GM10847 (cell line): ENCODE results near the gene LHB.

Source experiments
- POLR2A ChIP-seq: IDR thresholded peaks from 2 replicates; pipeline ENCODE4 v1.6.1; 2011; ENCODE audit not compliant: insufficient read length; ENCODE audit errors: extremely low read depth

Gene LHB

GRCh38 chr19:48982280-48982679 lies 34.6 kb downstream of the LHB start:
- no peak for TF ChIP-seq POLR2A

GRCh38 chr19:48977061-48977460 lies 39.8 kb downstream of the LHB start:
- no peak for TF ChIP-seq POLR2A

- TF ChIP-seq POLR2A, result no peak
Observed at GRCh38 chr19:48975947-48976847, 40.7 kb downstream of the LHB start.

- TF ChIP-seq POLR2A, result no peak
Observed at GRCh38 chr19:48970923-48971395, 45.9 kb downstream of the LHB start.

- TF ChIP-seq POLR2A, result no peak
Observed at GRCh38 chr19:48970139-48970766, 46.6 kb downstream of the LHB start.

GRCh38 chr19:48969276-48970138 lies 47.4 kb downstream of the LHB start:
- no peak for TF ChIP-seq POLR2A

GRCh38 chr19:48968813-48969218 lies 48.1 kb downstream of the LHB start:
- no peak for TF ChIP-seq POLR2A

- no peak for TF ChIP-seq POLR2A
Observed at GRCh38 chr19:48968179-48968661, 48.7 kb downstream of the LHB start.

GRCh38 chr19:48967346-48968178 lies 49.3 kb downstream of the LHB start:
- TF ChIP-seq POLR2A, result peak; percentile 23

- TF ChIP-seq POLR2A, result no peak
Observed at GRCh38 chr19:48966541-48967345, 50.1 kb downstream of the LHB start.
